Tibial artery (tissue), 4 donors: Measurements from ENCODE around the gene PRKCSH.
"Not testable (repeated sequence)": the region's sequence is repeated elsewhere in the genome, so short reads cannot be mapped to it uniquely, and the experiment has no call there.

Experiments used
- DNase-seq, 2 donors: peaks; one replicate each; pipeline ENCODE4 v3.0.0-alpha.2; 2019
- H3K27ac ChIP-seq, 2 donors: fragments of 200-600 bp; sonication (generic) in 1 of 2; 1 replicate in 1 of 2; 2 replicates in 1 of 2; pipeline ENCODE4 v1.5.1; 2018 to 2019; ENCODE audit warnings: mild to moderate bottlenecking in 1 of 2
- H3K27me3 ChIP-seq, 2 donors: fragments of 200-600 bp; sonication (generic) in 1 of 2; one replicate each; pipeline versions ENCODE4 v1.5.1 to v1.6.0; 2016 to 2019
- H3K36me3 ChIP-seq, 3 donors: fragments of 200-600 bp; sonication (generic) in 2 of 3; one replicate each; pipeline ENCODE4 v1.5.1; 2016 to 2019; ENCODE audit warnings: mild to moderate bottlenecking in 2 of 3
- H3K4me1 ChIP-seq, 4 donors: fragments of 200-600 bp; sonication (generic) in 2 of 4; 1 replicate in 3 of 4; 2 replicates in 1 of 4; pipeline ENCODE4 v1.5.1; 2016 to 2019
- H3K4me3 ChIP-seq, 2 donors: fragments of 200-600 bp; sonication (generic) in 1 of 2; 1 replicate in 1 of 2; 2 replicates in 1 of 2; pipeline ENCODE4 v1.5.1; 2018 to 2019; ENCODE audit warnings: mild to moderate bottlenecking in 2 of 2
- H3K9me3 ChIP-seq, 3 donors: fragments of 200-600 bp; sonication (generic) in 1 of 3; one replicate each; pipeline ENCODE4 v1.5.1; 2016 to 2019
- CTCF ChIP-seq, 2 experiments: fragments of 200-600 bp in 1 of 2; fragments of 450-650 bp in 1 of 2; IDR thresholded peaks; one replicate each; pipeline ENCODE4 v1.5.1; 2017 to 2019; ENCODE audit warnings: antibody characterized with exemption in 2 of 2, mild to moderate bottlenecking in 1 of 2, moderate library complexity in 1 of 2
- intact Hi-C: fragments of 100-400 bp; cut with DNase I; formaldehyde crosslinking; loops from one replicate; pipeline ENCODE4 v1.15.0; 2023; ENCODE audit warnings: low total_unique reads

Gene PRKCSH

GRCh38 chr19:11405846-11406643, 29.4 kb upstream of the PRKCSH start:
- no peak overlapping the region for H3K4me3 ChIP-seq
- no peak for DNase-seq
- peaks cover 0 to 11% (median 10%) of the 10 kb centered on the region in 3 donors for H3K36me3 ChIP-seq
- no peaks in the 10 kb centered on the region for H3K4me1 ChIP-seq
- H3K9me3 ChIP-seq: no peaks in the 10 kb centered on the region
- H3K27me3 ChIP-seq: no peaks in the 10 kb centered on the region
- no peak overlapping the region for H3K27ac ChIP-seq
- no peak for TF ChIP-seq CTCF (IDR thresholded peaks at IDR 0.05)
- intact Hi-C loops: no loop called here

- H3K27ac ChIP-seq, H3K9me3 ChIP-seq, H3K27me3 ChIP-seq, H3K4me1 ChIP-seq, intact Hi-C loops, H3K4me3 ChIP-seq, DNase-seq: not testable (repeated sequence)
- peaks cover 0 to 12% (median 11%) of the 10 kb centered on the region in 3 donors for H3K36me3 ChIP-seq
These were observed 28.7 kb upstream of the PRKCSH start for GRCh38 chr19:11406703-11407236.

GRCh38 chr19:11408591-11408990, 26.8 kb upstream of the PRKCSH start:
- H3K36me3 ChIP-seq: peaks cover 0 to 11% (median 5%) of the 10 kb centered on the region in 3 donors
- no peak for TF ChIP-seq CTCF (IDR thresholded peaks at IDR 0.05)
- no peaks in the 10 kb centered on the region for H3K27me3 ChIP-seq
- H3K4me1 ChIP-seq: no peaks in the 10 kb centered on the region
- no peak overlapping the region for H3K27ac ChIP-seq
- no peaks in the 10 kb centered on the region for H3K9me3 ChIP-seq
- DNase-seq: no peak
- intact Hi-C loops: no loop called here
- H3K4me3 ChIP-seq: no peak overlapping the region

- no peak overlapping the region for H3K4me3 ChIP-seq
- no peak overlapping the region for H3K27ac ChIP-seq
- no peak for TF ChIP-seq CTCF (IDR thresholded peaks at IDR 0.05)
- H3K27me3 ChIP-seq: no peaks in the 10 kb centered on the region
- no peaks in the 10 kb centered on the region for H3K9me3 ChIP-seq
- intact Hi-C loops: no loop called here
- DNase-seq: no peak
- peaks cover 0 to 5% (median 0%) of the 10 kb centered on the region in 3 donors for H3K36me3 ChIP-seq
- H3K4me1 ChIP-seq: no peaks in the 10 kb centered on the region
These were observed 24.8 kb upstream of the PRKCSH start for GRCh38 chr19:11410682-11411081.

- Histone ChIP-seq H3K27ac (no peak overlapping the region), H3K36me3 (peaks cover 0 to 5% (median 0%) of the 10 kb centered on the region in 3 donors), H3K27me3 (no peaks in the 10 kb centered on the region), H3K9me3 (no peaks in the 10 kb centered on the region), H3K4me3 (no peak overlapping the region), H3K4me1 (peaks cover 0 to 15% (median 8%) of the 10 kb centered on the region in 4 donors)
- DNase-seq: no peak
- no peak for TF ChIP-seq CTCF (IDR thresholded peaks at IDR 0.05)
- intact Hi-C loops: no loop called here
These were observed 20.9 kb upstream of the PRKCSH start for GRCh38 chr19:11414544-11414943.

GRCh38 chr19:11416346-11417052, 18.9 kb upstream of the PRKCSH start:
- TF ChIP-seq CTCF (IDR thresholded peaks at IDR 0.05): no peak
- H3K4me3 ChIP-seq: no peak overlapping the region
- DNase-seq: no peak
- peaks cover 0 to 34% (median 25%) of the 10 kb centered on the region in 4 donors for H3K4me1 ChIP-seq
- peaks cover 0 to 4% (median 0%) of the 10 kb centered on the region in 3 donors for H3K36me3 ChIP-seq
- intact Hi-C loops: no loop called here
- no peak overlapping the region for H3K27ac ChIP-seq
- H3K27me3 ChIP-seq: no peaks in the 10 kb centered on the region
- no peaks in the 10 kb centered on the region for H3K9me3 ChIP-seq
